Measurements from ENCODE around the gene FBLN1.
"Not testable (repeated sequence)": the region's sequence is repeated elsewhere in the genome, so short reads cannot be mapped to it uniquely, and the experiment has no call there.

The FBLN1 gene

DNA sequence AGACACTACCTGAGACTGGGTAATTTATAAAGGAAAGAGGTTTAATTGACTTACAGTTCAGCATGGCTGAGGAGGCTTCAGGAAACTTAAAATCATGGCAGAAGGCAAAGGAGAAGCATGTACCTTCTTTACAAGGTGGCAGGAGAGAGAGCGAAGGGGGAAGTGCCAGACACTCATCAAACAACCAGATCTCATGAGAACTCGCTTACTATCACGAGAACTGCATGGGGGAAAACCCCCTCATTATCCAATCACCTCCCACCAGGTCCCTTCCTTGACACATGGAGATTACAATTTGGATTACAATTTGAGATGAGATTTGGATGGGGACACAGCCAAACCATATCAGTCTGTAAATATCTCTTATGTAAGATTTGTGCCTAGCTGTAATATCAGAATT, 118.0 kb downstream of the FBLN1 start:
- no peak for DNase-seq

DNA sequence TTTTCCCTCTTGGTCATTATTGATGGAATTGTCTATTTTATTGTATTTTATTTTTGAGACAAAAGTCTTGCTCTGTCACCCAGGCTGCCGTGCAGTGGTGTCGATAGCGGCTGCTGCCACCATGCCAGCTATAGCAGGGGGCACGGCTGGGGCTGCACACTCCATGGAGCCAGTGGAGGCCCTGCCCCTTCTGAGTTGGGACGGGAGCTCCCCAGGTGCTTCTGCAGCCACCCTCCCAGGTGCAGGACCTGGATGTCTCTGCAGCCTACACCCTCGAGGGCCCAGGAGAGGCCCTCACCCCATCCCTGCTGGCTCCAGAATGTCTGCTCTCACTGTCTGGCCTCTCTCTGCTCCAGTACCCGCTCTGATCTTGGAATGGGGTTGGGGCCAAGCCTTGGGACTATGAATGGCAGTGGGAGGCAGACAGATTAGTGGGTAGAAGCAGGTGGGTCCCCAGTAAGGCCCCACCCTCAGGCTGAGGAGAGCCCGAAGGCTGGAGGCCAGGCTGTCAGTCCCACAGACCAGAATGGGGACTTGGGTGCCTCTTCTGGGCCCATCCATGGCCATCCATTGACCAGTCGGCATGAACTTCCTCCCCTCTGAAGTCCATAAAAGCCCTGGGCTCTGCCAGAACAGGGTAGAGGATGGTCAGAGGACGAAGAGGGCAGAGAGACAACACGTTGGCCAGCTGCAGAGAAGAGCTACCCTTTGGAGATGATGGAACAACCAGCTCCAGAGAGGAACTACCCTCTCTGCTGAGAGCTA, 119.3 kb downstream of the FBLN1 start:
- DNase-seq, result no peak

DNA sequence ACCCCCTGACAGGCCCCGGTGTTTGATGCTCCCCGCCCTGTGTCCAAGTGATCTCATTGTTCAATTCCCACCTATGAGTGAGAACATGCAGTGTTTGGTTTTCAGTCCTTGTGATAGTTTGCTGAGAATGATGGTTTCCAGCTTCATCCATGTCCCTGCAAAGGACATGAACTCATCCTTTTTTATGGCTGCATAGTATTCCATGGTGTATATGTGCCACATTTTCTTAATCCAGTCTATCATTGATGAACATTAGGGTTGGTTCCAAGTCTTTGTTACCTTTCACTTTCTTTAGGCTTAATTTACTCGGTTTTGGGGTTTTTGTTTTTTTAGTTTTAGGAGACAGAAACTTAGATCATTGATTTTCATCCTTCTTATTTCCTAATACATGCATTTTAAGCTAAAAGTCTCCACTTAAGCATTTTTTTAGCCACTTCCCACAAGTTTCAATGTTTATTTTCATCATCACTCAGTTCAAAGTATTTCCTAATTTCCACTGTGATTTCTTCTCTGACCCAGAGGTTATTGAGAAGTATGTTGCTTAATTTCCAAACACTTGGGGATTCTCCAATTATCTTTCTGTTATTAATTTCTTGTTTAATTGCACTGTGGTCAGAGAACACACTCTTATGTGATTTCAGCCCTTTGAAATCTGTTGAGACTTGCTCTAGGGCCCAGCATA, 120.9 kb downstream of the FBLN1 start:
- DNase-seq, result not testable (repeated sequence)

GRCh38 chr22:45626198-45626651, 123.5 kb downstream of the FBLN1 start:
- DNase-seq, result no peak

DNA sequence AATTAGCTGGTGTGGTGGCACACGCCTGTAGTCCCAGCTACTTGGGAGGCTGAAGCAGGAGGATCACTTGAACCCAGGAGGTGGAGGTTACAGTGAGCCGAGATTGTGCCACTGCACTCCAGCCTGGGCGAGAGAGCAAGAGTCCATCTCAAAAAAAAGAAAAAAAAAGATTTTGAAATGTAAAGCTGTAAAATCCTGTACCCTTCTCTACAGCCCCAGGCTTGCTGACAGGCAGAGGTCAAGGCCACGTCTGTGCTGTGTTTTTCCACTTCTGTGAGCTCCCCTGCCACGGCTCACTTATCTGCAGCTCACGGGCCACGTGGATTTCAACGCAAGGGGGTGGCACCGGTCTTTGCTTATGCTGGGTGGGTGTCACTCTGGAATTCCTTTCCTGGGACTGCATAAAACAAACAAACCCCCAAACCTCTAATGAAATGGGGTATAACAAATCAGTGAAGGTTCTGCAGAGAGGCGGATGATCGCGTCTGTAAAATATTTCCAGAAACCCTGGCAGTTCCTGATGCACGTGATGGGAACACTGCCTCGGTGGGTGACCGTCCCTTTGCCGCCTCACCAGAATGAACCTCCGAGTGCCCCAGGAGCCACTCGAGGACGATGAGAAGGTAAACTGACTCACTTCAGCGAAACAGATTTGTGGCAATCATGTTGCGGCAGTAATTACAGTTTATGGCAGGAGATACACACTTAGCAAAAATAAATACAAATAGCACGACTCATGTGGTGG, 125.0 kb downstream of the FBLN1 start:
- no peak for DNase-seq

GRCh38 chr22:45628515-45628914, 125.8 kb downstream of the FBLN1 start:
- DNase-seq, result no peak

DNA sequence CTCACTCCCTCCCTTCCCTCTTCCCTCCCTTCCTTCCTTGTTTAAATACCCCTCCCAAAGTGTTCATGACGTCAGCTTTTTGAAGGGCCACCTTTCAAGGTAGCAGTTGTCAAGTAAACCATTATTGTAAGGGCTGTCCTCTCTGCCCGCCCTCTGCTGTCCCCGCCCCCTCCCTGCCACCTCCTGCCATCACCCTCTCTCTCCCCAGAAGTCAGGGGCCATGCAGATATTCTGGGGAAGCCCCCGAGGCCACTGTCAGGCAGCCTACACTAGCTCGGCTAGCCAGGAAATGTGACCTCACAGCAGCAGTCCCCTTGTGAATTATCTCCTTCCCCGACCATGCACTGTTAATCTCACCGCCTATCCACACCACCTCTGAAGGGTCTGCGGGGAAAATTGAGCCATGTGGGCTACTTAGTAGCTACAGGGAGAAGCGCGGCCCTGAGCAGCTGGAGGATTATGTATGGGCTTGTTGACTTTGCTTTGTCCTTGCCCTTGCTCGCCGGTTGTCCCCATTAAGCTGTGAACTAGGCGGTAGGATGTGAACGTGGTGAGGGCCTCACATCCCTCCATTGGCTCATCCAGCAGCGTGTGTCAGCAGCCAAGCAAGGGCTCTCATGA, 126.9 kb downstream of the FBLN1 start:
- DNase-seq, result no peak

- no peak for DNase-seq
Observed at GRCh38 chr22:45630436-45630835, 127.8 kb downstream of the FBLN1 start.

DNA sequence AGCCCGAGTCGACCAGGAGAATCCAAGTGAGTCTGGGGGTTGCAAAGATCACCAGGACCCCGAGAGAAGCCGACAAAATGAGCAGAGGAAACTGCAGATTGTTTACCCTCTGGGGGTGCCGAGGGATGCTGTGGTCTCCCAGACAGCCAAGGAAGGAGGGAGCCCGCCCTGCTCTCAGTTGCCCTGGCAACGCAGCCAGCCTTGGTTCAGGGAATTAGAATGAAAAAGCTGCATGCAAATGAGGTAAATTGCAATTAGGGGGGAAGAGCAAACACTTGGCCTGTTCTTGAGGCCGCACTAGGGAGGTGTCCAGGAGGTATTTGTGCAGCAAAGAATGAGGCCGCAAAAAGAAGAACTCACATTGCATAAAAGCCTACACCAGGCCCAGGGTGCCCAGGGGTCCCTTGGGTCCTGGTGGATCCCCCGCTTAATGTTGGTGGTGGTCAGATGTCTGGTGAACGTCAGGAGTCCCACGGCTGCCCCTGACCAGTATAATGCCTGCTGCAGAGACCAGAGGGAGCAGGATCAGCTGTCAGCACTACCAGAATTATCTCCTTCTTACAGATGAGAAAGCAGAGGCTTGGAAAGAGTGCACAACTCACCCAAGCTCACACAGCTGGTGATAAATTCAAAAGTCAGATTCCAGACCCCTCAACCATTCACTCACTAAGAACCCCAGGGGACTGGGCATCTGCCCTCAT, 128.6 kb downstream of the FBLN1 start:
- DNase-seq, result no peak

- DNase-seq, result no peak
Observed at GRCh38 chr22:45631841-45632238, 129.2 kb downstream of the FBLN1 start.

- no peak for DNase-seq
Observed at GRCh38 chr22:45632791-45633515, 130.3 kb downstream of the FBLN1 start.

GRCh38 chr22:45636683-45637082, 134.0 kb downstream of the FBLN1 start:
- no peak for DNase-seq

DNA sequence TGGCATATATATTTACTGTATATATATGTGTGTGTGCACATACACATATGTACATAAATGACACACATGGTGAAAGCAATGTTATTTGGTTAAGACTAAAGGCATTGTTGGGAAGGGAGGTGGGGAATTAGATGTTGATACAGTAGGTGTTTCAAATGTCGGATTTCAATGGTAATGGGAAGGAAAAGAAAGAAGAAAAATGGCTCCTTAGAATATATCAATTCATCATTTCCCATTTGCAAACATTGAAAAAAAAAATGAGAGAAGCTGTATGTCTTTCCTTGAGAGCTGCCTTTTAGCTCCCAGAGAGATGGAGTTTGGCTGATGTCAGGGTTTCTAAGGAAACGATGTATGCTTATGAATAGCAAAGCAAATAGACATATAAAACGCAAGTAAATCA, 135.5 kb downstream of the FBLN1 start:
- no peak for DNase-seq

DNA sequence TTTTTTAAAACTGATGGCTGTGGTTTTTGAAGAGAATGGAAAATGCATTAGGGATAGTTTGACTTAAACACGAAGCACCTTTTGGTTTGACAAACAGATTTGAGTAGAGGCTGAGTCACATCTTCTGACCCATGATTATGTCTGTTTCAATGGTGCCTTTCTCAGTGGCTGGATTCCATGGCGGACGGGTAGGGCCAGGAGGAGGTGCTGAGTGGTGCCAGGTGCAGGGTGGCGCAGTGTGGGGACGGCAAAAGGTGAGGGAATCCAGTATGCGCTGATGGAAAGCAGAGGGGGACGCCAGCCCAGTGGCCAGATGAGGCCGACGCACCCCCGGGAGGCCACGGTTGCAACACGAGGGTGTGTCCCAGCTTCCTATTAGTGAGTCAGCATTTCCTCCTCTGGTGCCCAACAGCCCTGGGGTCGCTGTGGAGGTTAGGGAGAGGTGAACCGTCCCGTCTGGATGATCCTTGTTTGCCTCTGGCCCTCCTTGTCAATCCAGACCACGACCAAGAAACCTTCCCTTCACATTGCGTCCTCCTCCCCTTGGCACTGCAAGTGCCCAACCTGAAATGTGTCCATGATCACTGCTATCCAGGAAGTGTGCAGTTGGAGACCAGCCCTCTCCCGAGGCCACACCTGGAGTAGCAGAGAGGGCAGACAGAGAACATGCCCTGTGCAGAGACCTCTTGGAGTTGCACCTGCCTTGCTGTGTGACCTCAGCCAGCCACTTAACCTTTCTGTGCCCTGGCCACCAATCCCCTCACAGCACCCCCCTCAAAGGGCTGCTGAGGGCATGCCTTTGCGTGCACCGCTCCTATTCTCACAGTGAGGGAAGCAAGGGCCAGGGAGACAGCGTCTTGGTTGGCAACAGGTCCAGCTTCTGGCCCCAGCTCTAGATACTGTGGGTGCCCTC, 136.4 kb downstream of the FBLN1 start:
- peak in 1 of 2 donors; percentile 29 for DNase-seq

DNA sequence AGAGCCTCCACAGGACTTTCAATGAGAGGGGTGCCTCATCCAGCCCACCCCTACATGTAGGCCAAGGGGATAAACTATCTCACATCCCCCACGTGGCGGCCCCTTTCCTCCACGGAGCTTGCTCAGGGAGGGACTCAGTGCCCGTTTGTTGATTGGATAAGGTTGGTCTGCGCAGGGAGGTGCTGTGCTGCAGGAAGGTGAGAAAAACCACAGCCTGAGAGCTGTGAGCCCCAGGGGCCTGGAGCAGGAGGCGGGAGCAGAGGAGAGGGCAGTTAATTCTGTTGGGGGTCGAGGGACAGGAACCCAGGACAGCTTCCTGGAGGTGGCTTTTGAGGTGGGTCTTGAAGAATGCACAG, 137.0 kb downstream of the FBLN1 start:
- DNase-seq, result no peak

GRCh38 chr22:45640291-45640940, 137.7 kb downstream of the FBLN1 start:
- no peak for DNase-seq

GRCh38 chr22:45640941-45641621, 138.4 kb downstream of the FBLN1 start:
- DNase-seq, result no peak

DNA sequence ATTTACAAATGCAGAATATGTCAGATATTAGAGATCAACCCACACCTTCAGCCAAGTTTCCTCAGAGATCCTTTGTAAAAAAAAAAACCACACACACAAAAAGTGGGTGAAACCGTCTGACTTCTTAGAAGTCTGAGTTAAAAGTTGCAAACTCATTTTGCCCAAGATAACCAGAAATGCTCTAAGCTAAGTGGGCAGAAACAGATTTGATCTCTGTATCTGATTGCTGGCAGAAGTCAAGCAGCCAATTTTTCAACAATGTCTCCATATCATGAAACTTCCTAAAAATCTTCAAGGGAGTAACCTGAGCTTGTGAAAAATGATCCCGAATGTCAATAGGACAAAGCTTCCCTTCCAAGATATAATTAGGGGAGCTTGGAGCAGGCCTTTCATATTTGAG, 140.3 kb downstream of the FBLN1 start:
- no peak for DNase-seq

GRCh38 chr22:45644714-45645113, 142.0 kb downstream of the FBLN1 start:
- DNase-seq, result no peak

DNA sequence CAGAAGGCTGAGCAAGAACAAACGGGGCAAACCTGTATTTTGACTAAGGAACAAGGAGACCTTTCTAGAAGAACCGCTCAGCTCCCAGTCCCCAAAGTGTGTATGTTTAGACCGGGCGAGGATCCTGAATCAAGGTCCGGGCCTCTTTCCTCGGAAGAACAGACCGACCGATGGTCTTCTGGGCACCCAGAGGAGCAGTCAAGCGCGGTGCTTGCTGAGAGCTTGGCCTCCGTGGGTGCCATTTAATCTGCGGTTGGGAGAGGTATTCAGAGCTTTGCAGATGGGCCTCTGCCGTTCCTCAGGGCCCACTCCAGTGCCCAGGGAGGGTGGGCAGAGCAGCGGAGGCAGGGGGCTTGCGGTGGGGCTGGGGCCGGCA, 142.5 kb downstream of the FBLN1 start:
- DNase-seq, result no peak
